ENCODE data around the gene FLNB. TPM values are rescaled to one million over a fixed set of nuclear protein-coding genes. Genes with fewer than 3 reads are reported as not detected.

The FLNB gene
- total RNA-seq, 1 donor from 2014 or later = 216 TPM

DNA sequence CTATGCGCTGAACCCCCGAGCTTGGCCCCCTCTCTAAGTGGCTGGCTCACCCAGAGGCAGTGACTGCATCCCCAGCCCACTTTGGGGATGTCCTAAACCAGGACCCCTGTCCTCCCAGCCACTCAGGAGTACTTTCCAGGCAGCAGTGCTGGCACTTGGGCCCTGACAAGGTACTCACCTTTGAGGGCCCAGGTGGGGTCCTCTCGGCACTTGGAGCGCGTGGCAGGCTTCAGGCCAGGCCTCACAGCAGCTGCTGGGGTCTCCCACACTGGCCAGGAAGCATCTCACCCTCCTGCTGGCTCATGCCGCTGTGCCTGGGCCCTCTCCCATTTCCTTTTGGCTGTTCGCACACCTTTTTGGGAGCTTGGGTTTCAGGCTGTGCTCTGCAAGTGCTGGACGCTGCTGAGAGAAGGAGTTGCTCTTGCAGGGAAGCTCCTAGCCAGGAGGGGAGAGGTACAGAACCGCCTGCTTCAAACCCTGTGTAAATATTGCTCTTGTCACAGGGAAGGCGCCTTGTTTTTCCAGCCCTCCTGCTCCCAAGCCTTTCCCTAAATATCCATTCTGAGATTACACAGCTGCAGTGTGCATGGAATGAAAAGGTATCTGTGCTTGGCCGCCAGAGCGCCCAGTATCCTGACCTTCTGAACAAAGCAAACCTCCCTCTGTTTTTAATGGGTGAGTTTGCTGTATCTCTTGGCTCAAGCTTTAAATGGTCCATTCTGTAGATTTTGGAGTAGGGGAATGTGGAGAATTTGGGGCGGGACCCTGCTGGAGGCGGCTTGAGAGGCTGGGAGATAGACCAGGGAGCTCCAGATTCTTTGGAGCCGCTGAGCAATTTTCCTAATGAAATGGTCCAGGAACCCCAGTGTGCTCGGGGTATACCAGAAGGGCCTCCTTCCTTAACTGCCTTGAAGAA is 156.9 kb downstream of the FLNB start:
- Mint-ChIP-seq H3K27ac (ENCODE audit: unreplicated experiment) (peak overlapping the region; percentile 48), H3K4me1 (ENCODE audit: unreplicated experiment) (peaks cover 3% of the 10 kb centered on the region), H3K36me3 (ENCODE audit: low read depth, unreplicated experiment) (peaks cover 61% of the 10 kb centered on the region), H3K4me3 (ENCODE audit: unreplicated experiment) (no peak overlapping the region), H3K27me3 (ENCODE audit: unreplicated experiment) (peaks cover 9% of the 10 kb centered on the region), H3K9me3 (ENCODE audit: unreplicated experiment) (no peaks in the 10 kb centered on the region)
- DNase-seq (ENCODE audit: low spot score) = no peak
- TF ChIP-seq, protein P1, sequence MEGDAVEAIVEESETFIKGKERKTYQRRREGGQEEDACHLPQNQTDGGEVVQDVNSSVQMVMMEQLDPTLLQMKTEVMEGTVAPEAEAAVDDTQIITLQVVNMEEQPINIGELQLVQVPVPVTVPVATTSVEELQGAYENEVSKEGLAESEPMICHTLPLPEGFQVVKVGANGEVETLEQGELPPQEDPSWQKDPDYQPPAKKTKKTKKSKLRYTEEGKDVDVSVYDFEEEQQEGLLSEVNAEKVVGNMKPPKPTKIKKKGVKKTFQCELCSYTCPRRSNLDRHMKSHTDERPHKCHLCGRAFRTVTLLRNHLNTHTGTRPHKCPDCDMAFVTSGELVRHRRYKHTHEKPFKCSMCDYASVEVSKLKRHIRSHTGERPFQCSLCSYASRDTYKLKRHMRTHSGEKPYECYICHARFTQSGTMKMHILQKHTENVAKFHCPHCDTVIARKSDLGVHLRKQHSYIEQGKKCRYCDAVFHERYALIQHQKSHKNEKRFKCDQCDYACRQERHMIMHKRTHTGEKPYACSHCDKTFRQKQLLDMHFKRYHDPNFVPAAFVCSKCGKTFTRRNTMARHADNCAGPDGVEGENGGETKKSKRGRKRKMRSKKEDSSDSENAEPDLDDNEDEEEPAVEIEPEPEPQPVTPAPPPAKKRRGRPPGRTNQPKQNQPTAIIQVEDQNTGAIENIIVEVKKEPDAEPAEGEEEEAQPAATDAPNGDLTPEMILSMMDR (IDR thresholded peaks at IDR 0.05; ENCODE audit: unreplicated experiment) = no peak

DNA sequence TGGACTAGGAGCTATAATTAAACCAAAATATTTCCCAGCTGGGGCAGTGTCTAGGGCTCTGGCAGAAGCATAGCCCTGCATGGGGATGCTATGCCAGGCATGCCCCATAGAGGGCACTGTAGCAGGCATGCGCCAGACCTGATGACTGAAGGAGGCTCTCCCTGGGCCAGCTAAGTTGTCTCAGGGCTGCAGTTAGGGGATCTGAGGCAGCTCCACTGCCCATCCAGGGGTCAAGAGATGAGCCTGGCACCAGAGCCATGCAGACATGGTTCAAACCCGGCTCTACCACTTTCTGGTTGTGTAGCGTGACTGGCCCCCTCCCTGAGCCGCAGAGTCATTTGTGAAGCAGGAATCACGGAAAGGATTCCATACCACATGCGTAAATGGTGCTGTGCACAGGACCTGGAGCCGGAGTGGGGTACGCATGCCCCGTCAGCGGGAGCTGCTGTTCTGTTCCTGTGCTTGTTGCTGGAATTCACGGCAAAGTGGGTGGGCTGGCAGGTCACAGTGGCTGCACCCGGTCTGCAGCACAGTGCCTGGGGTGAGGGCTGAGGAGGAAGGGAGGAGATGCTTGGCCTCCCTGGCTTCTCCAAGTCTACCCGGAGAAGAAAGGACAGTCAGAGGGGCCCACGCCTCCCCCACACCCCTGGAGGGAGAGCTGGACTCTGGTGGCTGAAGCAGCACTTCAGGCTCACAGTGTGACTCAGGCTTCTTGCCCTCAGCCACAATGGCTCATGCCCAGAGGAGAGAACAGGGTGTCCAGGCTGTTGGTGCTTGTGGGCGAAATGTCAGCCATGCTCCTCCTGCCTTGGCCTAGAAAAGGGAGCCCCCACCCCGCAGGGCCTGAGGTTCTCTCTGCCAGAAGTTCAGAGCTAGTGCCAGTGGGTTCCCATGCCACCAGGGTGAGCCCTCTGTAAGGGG is 159.5 kb downstream of the FLNB start:
- Mint-ChIP-seq H3K4me3 (ENCODE audit: unreplicated experiment) (no peak overlapping the region), H3K9me3 (ENCODE audit: unreplicated experiment) (no peaks in the 10 kb centered on the region), H3K27me3 (ENCODE audit: unreplicated experiment) (peaks cover 11% of the 10 kb centered on the region), H3K4me1 (ENCODE audit: unreplicated experiment) (peaks cover 24% of the 10 kb centered on the region), H3K36me3 (ENCODE audit: low read depth, unreplicated experiment) (peaks cover 62% of the 10 kb centered on the region), H3K27ac (ENCODE audit: unreplicated experiment) (no peak overlapping the region)
- DNase-seq (ENCODE audit: low spot score) = peak; percentile 85
- TF ChIP-seq, protein P1 (IDR thresholded peaks at IDR 0.05; ENCODE audit: unreplicated experiment) = peak; percentile 86

DNA sequence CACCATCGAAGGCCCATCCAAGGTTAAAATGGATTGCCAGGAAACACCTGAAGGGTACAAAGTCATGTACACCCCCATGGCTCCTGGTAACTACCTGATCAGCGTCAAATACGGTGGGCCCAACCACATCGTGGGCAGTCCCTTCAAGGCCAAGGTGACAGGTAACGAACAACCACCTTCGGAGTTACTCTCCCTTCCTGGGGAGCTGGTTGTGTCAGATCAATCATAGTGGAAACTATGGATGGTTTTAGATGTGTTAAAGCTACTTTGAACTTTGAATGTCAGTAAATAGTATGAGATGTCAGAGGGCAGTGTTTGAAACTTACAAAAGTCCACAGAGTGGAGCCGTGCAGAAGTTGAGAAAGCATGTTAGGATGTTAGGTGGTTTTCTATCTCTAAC is 160.3 kb downstream of the FLNB start:
- H3K27me3 Mint-ChIP-seq (ENCODE audit: unreplicated experiment) = peaks cover 14% of the 10 kb centered on the region
- H3K4me3 Mint-ChIP-seq (ENCODE audit: unreplicated experiment) = no peak overlapping the region
- H3K9me3 Mint-ChIP-seq (ENCODE audit: unreplicated experiment) = no peaks in the 10 kb centered on the region
- TF ChIP-seq, protein P1 (IDR thresholded peaks at IDR 0.05; ENCODE audit: unreplicated experiment) = no peak
- H3K27ac Mint-ChIP-seq (ENCODE audit: unreplicated experiment) = no peak overlapping the region
- H3K36me3 Mint-ChIP-seq (ENCODE audit: low read depth, unreplicated experiment) = peaks cover 54% of the 10 kb centered on the region
- no peak for DNase-seq (ENCODE audit: low spot score)
- peaks cover 32% of the 10 kb centered on the region for H3K4me1 Mint-ChIP-seq (ENCODE audit: unreplicated experiment)

DNA sequence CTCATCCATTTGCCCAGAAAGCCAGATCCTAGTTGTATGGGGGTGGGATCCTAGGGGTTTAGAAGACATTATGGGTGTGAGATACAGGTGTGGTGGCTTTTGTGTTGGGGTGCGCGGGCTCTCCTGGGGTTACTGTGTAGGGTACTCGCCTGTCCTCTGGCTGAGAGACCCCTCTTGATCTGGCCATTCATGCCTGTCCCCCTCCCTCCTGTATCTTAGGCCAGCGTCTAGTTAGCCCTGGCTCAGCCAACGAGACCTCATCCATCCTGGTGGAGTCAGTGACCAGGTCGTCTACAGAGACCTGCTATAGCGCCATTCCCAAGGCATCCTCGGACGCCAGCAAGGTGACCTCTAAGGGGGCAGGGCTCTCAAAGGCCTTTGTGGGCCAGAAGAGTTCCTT is 161.1 kb downstream of the FLNB start:
- Mint-ChIP-seq H3K27me3 (ENCODE audit: unreplicated experiment) (peaks cover 17% of the 10 kb centered on the region), H3K9me3 (ENCODE audit: unreplicated experiment) (no peaks in the 10 kb centered on the region), H3K4me1 (ENCODE audit: unreplicated experiment) (peaks cover 40% of the 10 kb centered on the region), H3K4me3 (ENCODE audit: unreplicated experiment) (no peak overlapping the region), H3K27ac (ENCODE audit: unreplicated experiment) (no peak overlapping the region), H3K36me3 (ENCODE audit: low read depth, unreplicated experiment) (peaks cover 48% of the 10 kb centered on the region)
- no peak for DNase-seq (ENCODE audit: low spot score)
- TF ChIP-seq, protein P1 (IDR thresholded peaks at IDR 0.05; ENCODE audit: unreplicated experiment) = no peak

Measured in endothelial cell (in vitro differentiated cells).